Putamen (tissue), 1 donor: Measurements from ENCODE around the gene TNRC18.
A peak's percentile ranks its signal among the peaks of the same experiment; 100 is the strongest.

Experiments
- DNase-seq: peaks from one replicate; pipeline ENCODE4 v3.0.0-alpha.2; 2016; ENCODE audit warnings: low spot score

Gene TNRC18

DNA sequence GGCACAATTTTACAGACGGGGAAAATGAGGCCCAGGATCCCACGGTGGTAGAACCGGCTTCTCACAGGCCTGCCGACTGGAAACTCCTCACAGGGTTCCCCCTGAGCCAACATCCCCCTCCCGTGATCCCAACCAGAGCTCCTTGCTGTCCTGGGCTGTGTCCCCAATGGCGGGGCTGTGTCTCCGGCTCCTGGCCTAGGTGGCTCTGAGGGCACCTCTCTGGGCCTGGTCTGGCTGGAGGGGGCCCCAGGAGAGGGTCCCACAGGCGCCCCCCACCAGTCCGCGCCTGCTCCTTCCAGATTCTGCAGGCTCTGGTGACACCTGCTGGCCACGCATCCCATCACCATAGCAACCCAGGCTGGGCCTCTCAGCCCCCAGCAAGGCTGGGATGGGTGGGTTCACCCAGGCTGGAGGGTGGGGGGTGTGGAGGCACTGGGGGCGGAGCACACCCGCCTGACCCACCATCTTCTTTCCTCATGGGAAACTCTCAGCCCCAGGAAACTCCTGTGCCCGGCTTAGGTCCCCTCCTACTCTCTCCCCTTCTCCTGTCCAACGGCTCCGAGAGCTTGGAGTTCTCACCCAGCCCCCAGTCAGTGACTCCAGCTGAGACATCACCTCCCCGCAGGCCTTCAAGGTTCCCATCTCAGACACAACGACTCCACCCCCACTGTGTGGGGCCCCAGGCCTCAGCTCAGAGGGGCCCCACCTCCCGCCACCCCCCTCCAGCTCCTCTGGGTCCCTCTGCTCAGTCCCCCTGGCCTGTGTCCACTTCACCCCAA lies 27.1 kb upstream of the TNRC18 start:
- no peak for DNase-seq

DNA sequence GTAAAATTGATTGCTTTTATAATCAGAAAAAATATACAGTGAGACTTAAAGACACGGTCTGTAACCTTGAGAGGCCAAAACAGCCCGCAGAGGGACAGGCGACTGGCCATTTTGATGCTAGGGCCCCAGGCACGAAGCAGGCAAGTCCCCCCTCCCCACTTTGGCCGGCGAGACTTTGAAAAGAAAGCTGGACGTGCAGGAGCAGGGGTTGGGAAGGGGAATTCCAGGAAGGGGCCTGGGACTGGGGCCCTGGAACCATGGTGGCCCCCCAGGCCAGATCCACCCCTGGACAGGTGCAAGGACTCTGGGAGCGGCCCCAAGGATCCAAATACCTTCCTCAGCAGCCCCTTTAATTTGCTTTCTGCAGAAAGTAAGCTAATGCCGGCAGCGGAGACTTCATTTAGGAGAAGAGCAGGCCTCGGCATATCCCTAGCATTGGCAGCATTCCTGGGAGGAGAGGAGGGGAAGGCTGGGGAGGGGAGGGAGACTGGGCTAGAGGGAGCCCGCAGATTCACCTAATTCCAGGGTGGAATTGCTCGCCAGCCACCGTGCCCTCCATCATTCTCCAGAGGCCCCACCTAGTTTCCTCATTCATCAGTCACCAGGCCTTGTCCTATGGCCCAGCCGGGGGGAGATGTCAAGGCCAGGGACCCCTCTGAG lies 24.9 kb upstream of the TNRC18 start:
- DNase-seq = no peak

DNA sequence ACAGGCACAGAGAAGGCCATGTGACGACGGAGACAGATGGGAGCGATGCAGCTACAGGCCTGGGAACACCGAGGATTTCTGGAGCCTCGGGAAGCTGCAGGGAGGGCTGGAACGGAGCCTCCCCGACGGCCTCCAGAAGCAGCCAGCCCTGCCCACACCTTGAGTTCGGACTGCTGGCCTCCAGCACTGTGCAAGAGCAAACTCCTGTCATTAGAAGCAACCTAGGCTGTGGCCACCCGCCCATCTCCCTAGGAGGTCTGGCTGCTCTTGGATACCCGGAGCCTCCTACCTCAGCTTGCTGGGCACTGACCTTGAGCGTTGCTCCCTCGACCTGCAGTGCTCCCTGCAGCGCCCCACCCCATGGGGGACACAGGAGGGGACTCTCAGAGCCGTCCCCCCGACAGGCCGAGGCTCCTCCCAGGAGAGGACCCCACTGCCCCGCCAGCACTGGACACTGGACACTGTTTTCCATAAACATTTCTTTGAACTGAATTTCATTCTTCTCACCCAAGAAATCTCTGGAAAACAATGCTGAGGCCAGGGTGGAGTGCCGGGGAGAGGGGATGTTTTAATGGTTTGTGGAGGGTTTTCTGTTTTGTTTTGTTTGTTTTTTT lies 22.5 kb upstream of the TNRC18 start:
- DNase-seq = no peak

DNA sequence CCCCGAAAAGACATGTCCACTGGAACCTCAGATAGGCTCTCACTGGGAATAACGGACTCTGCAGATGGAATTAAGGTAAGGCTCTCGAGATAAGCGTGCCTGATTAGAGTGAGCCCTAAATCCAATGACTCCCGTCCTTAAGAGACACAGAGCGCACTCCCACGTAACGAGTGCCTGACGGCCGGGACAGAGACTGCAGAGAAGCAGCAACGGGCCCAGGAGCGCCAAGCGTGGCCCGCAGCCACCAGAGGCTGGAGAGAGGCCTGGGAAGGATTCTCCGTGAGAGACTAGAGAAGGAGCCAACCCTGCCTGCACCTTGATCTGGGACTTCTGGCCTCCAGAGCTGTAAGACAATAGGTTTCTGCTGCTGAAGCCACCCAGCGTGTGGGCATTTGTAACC lies 20.0 kb upstream of the TNRC18 start:
- no peak for DNase-seq

DNA sequence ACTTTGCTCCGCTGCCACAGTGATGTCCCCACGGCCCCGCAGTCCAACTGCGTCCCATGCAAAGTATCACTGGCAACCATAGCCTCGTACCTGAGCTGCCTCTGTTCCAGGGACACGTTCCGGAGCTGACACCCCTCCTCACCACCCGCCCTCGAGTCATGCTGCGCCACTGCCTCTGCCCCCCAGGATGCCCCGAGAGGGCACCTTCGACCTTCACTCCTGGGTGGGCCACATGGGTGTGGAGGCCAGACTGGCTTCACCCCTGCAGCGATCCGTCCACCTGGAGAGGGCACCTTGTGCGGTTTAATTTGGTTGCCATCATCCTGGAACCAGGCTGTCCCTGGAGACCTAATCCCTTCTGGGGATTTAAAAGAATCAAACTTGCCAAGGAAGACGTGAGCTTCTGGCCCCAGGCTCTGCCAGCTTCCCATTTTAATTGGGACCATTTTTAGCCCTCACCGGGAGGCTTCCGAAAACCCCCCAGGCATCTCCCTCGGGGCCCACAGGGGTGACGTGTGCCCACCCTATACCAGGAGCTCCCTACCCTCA lies 19.2 kb upstream of the TNRC18 start:
- no peak for DNase-seq

DNA sequence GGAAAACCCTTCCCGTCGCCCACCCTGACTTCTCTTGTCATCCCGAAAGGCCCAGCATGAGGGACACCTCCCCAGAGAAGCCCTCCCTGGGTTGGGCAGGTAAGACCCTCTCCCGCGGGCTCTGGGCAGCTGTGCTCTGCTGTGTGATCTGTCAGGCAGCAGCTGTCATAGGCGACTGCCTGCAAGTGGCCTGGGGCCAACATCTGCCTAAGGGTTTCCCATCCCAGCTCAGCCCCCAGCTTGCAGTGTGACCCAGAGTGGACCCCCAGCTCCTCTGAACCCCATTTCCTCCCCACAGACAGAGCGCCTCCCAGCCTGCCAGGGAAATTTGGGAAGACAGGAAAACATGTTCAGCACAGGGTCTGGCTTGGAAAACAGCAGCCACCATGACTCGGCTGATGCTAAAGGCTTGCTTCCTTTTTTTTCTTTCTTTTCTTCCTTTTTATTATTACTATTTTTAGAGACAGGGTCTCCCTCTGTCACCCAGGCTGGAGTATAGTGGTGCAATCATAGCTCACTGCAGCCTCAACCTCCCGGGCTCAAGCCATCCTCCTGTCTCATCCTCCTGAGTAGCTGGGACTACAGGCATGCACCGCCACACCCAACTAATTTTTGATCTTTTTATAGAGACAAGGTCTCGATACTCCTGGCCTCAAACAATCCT lies 18.3 kb upstream of the TNRC18 start:
- DNase-seq = peak; percentile 12

DNA sequence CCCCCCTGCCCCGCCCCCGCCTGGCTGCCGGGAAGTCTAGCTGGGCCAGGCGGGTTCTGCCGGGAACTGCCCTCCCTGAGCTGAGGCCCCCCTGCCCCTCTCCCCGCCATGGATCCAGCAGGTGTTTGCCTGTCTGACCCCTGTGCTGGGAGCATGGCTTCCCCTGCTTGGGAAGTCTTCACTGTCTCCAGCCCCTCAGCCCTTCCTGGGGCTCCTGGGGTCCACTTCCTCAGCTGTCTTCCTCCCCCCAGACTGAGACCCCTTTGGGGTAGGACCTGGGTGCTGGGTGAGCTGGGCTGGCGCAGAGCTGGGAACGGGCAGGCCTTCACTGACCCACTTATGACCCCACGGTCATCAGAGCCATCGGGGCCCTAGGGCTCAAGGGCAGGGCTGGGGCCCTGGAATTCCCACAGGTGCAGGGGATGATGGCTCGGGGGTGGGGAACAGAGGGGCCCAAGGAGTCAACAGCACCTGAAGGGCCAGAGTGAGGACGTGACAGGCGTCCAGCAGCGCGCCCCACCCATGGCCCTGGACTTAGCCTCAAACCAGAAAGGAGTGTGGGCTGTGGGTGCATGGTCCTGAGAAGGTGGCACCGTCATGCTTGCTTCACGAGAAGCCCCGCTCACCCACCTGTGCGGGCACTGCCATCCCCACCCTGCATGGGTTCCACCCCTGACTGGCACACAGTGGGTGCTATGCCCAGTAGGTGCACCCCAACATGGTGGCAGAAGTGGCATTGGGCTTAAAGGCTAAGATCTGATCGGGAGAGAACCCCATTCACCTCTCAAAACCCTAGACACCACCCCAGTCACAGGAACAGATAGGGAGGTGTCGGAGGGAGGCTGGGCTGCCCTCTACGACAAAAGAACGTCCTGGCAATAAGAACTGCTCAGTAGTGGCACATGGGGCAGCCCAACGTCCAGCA lies 16.2 kb upstream of the TNRC18 start:
- no peak for DNase-seq

DNA sequence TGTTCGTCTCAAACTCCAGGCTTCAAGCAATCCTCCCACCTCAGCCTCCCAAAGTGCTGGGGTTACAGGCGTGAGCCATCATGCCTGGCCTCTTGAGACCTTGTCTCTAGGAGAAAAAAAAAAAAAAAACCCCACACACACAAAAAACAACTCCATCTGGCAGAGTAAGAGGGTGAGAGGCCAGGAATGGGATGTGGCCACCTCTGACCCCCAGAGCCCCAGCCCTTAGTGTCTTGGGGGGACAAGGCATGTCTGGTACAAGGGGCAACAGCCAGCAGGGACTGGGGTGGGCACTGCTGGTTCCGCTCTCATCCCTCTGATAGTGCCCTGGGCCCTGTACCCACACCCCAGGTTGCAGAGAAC lies 15.6 kb upstream of the TNRC18 start:
- DNase-seq = no peak

DNA sequence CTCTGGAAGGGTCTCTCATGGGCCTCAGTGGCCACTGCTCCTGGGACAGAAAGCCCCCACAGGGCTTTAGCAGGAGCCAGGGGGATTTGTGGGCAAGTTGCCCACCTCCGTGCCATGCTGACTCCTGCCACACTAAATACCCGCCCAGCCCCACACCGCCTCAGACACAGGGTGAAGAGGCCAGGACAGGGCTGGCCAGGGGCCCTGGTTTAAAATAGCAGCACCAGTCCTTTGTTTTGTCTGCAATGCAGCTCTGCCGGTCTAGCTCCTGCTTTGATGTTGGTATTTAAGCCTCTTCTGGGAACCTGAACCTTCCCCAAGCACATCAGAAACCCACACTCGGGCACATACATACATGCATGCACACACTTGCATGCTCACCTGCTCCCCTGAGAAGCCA lies 14.4 kb upstream of the TNRC18 start:
- no peak for DNase-seq

DNA sequence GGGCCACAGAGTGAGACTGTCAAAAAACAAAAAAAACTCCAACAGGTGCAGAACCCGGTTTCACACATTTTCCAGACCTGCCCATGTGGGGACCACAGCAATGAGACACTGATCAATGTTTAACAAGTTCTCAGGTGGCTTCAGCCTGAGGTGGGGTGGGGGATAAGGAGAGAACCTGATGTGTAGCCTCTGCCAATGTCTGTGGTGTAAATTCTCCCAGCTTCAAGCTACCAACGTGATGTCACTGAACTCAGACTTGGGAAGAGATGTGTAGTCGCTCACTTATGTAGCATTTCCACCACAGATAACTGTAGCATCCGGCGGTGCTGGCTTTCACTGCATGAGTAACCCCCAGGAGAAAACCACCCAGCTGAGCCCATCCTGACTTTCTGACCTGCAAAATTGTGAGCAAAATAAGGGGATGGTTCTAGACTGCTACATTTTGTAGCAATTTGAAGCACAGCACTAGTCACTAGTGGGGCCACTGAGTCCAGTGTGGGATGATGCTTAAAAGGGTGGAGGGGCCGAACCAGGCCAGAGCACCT lies 13.8 kb upstream of the TNRC18 start:
- no peak for DNase-seq

DNA sequence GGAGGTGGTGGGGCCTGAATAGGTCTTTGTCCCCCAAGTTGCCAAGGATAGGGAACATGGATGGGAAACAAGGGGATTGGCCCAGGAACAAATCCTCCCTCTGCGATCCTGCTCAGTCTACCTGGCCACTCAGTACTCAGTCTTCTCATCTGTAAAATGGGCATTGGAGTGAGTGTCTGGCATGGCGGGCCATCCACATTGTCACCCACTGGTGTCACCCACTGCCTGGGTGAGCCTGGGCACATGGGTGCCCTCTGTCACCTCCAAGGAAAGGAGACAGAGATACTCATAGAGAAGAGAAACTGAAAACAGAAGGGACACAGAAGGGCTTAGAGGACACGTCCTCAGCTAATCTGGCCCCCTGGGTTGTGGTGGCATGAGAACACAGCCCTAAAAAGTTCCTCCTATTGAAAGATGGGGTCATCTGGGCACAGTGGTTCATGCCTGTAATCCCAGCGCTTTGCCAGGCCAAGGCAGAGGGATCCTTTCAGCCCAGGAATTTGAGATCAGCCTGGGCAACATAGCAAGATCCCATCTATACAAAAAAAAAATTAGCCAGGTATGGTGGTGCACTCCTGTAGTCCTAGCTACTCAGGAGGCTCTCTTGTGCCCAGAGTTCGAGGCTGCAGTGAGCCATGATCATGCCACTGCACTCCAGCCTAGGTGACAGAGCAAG lies 12.5 kb upstream of the TNRC18 start:
- no peak for DNase-seq

DNA sequence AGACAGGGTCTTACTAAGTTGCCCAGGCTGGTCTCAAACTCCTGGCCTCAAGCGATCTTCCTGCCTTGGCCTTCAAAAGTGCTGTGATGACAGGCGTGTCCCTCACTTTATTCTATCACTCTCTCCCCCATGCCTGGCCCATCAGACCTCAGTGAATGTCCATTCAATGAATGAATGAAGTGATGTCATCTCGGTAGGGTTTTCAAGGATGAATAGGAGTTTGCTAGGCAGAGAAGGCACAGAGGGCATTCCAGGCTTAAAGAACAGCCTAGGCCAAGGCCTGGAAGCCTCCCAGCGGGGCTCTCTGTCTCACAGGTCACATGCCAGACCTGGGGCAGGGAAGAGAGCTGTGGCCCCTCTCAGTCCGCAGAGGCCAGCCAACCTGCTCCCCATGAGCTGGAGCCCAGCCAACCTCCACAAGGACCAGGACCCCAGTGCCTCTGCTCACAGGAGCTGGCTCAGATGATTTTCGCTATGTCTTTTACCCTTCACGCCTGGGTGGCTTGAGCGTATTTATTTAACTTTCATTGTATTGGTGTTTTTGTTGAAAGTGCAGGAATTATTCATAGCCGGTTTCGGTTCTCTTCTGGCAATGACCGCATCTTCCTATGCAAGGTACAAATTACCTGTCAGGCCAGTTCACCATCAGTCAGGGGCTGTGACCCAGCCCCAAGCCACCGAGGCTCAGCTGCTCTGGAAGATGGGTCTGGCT lies 11.8 kb upstream of the TNRC18 start:
- DNase-seq = no peak

DNA sequence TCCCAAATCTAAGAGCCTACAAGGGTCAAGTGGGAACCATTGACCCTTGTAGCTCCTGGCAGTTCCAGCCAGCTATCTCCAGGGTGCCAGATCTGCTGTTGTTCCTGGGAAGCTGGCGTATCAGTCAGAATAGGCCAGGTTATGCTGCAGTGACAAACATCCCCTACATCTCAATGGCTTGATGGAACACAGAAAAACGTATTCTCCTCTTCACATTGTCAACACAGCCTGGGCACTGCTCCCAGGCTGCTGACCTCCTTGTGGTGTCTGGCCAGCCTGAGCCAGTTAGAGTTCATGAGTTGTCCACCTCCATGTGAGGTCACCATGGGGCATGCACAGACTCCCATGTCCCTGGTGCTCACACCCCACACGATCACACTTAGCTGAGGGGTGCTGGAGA lies 9.5 kb upstream of the TNRC18 start:
- no peak for DNase-seq

DNA sequence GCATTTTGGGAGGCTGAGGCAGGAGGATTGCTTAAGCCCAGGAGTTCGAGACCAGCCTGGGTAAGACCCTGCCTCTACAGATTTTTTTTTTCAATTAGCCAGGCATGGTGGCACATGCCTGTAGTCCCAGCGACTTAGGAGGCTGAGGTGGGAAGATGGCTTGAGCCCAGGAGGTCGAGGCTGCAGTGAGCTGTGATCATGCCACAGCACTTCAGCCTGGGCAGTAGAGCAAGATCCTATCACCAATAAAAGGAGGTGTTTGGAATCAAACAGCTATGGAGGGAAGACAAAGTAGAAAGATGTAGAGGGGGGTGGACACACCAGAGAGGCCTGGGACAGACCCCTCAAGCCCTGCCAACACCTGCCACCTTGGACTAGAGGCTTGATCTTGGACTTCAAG lies 9.1 kb upstream of the TNRC18 start:
- DNase-seq = no peak

DNA sequence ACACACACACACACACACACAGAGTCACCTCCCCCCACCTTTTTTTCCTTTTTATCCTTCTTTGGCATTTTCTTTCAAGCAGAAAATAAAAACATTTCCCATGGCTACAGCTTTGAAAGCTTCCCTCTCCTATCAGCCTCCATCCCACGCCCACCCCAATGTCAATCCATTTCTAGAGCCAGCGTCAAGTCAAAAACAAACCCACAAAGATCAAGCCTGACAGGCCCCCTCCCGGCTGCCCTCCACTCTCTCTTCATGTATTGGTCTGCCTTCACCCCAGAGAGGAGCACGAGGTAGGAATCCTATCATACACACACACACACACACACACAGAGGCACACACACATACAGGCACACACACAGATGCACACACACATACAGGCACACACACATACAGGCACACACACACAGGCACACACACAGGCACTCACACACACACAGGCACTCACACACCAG lies 8.0 kb upstream of the TNRC18 start:
- no peak for DNase-seq

DNA sequence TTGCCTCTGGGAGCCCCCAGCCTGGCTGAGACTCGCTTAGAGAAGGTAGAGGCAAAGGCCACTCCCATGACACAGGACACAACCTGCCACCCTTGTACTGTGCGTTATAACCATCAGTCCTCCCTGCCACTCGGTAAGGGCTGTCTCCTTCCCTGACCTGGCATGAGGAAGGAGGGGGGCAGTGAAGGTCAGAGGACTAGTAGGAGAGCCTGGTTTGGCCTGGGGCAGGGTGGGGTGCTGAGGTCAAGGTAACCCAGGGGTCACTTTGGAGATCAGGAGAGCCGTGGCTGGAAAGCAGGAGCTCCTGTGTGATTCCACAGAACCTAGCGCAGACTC lies 6.9 kb upstream of the TNRC18 start:
- DNase-seq = no peak

DNA sequence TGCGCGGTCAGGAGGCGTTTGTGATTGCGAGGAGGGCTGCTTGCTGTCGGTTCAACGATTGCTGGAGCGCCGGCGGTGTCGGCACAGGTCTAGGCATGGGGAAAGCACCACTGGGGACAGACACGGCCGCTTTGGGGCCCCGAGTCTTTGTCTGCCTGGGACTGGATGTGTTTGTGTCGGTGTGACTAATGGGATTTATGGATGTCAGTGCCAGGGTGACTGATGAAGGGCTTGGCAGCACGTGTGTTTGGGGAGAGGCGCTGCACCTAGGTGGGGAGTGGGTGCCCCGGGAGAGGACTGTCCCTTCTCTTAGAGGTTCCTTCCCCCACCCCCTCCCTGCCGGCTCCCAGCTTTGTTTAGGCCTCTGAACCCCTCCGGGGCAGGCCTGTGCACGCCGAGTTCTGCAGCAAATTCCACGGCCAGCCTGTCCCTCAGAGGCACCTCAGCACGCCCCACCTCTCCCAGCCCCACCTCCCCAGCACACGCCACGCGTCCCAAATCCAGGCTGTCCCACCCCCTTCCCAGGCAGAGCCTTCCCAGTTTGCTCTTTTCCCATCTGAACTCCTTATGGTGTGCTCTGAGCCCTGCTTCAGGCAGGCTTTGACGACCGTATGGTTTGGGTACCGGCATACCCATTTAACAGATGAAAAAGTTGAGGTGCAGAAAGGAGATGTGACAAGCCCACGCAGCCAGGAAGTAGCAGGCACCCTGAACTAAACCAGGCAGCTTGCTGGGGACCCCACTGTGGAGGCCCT lies 6.4 kb upstream of the TNRC18 start:
- no peak for DNase-seq

DNA sequence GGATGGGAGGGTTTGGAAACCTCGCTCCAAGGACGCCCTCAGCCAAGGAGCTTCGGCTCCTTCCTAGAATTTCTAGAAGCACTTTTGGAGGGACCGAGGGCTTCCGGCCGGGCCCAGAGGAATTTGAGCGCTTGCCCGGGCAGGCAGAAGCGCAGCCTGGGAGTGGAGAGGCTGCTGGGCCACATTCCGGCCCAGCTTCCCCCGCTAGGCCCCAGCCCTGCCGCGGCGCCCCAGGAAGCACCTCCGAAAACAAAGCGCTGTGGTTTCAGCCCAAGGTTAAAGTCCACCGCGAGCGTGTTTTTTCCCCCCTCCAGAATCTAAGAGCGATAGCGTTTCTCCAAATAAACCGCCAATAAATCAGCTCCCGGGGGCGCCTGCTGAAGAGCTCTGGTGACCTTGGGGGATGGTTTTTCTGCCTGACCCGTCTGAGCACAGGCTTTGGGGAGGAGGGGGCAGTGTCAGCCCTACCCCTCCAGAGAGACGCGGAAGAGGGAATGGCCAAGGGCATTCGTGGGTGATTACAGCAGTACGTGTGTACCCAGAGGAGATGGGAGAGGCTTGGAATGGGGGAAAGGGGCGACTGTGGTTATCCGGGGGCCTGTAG lies 5.7 kb upstream of the TNRC18 start:
- no peak for DNase-seq
